LHCN-M2 (cell line): ENCODE measurements around the gene SPATA13. TPM values are rescaled to one million over a fixed set of nuclear protein-coding genes. Genes with fewer than 3 reads are reported as not detected.
A peak's percentile ranks its signal among the peaks of the same experiment; 100 is the strongest.

ENCODE experiments used
- DNase-seq: peaks from one replicate; pipeline ENCODE4 v3.0.0-alpha.2; 2012; ENCODE audit warnings: low read depth
- total RNA-seq: library from RNA; depleted of rRNA; stranded (reverse); fragments of >200 nt; gene quantifications from 2 replicates; pipeline ENCODE4 v1.2.3, GENCODE V29; 2014

The SPATA13 gene
- total RNA-seq, 1 experiment from 2014 or later, result 12.1 TPM

GRCh38 chr13:24166561-24166960 is 6.0 kb downstream of the SPATA13 start:
- DNase-seq, result no peak

- DNase-seq, result no peak
Measured at GRCh38 chr13:24167666-24168391, 7.3 kb downstream of the SPATA13 start.

- no peak for DNase-seq
Measured at GRCh38 chr13:24168392-24168750, 7.9 kb downstream of the SPATA13 start.

- no peak for DNase-seq
Measured at GRCh38 chr13:24168979-24169378, 8.5 kb downstream of the SPATA13 start.

- no peak for DNase-seq
Measured at GRCh38 chr13:24172071-24172470, 11.6 kb downstream of the SPATA13 start.

GRCh38 chr13:24173795-24174194 is 13.3 kb downstream of the SPATA13 start:
- DNase-seq, result no peak

- no peak for DNase-seq
Measured at GRCh38 chr13:24175847-24176246, 15.3 kb downstream of the SPATA13 start.

GRCh38 chr13:24176351-24177101 is 16.0 kb downstream of the SPATA13 start:
- DNase-seq, result no peak

GRCh38 chr13:24178847-24179485 is 18.4 kb downstream of the SPATA13 start:
- peak; percentile 37 for DNase-seq

GRCh38 chr13:24179486-24179850 is 18.9 kb downstream of the SPATA13 start:
- no peak for DNase-seq

- no peak for DNase-seq
Measured at GRCh38 chr13:24180750-24181377, 20.3 kb downstream of the SPATA13 start.

- DNase-seq, result no peak
Measured at GRCh38 chr13:24181991-24182702, 21.6 kb downstream of the SPATA13 start.

- DNase-seq, result no peak
Measured at GRCh38 chr13:24182703-24183081, 22.2 kb downstream of the SPATA13 start.

GRCh38 chr13:24183741-24184182 is 23.2 kb downstream of the SPATA13 start:
- no peak for DNase-seq

GRCh38 chr13:24184265-24184841 is 23.8 kb downstream of the SPATA13 start:
- DNase-seq, result no peak

GRCh38 chr13:24184882-24185281 is 24.4 kb downstream of the SPATA13 start:
- DNase-seq, result no peak

GRCh38 chr13:24185591-24186232 is 25.2 kb downstream of the SPATA13 start:
- peak; percentile 22 for DNase-seq

GRCh38 chr13:24187185-24187584 is 26.7 kb downstream of the SPATA13 start:
- no peak for DNase-seq

- no peak for DNase-seq
Measured at GRCh38 chr13:24192057-24192810, 31.7 kb downstream of the SPATA13 start.

- no peak for DNase-seq
Measured at GRCh38 chr13:24192811-24193162, 32.3 kb downstream of the SPATA13 start.
